ENCODE measurements around the gene ADPRS.

Gene ADPRS

GRCh38 chr1:36108314-36108713 is 19.6 kb downstream of the ADPRS start:
- no peak for DNase-seq (ENCODE audit: low read depth in 3 of 3)

- DNase-seq (ENCODE audit: low read depth in 3 of 3): no peak
Measured at GRCh38 chr1:36109041-36109679, 20.5 kb downstream of the ADPRS start.

- no peak for DNase-seq (ENCODE audit: low read depth in 3 of 3)
Measured at GRCh38 chr1:36111151-36111550, 22.5 kb downstream of the ADPRS start.

- no peak for DNase-seq (ENCODE audit: low read depth in 3 of 3)
Measured at GRCh38 chr1:36112823-36113222, 24.1 kb downstream of the ADPRS start.

- no peak for DNase-seq (ENCODE audit: low read depth in 3 of 3)
Measured at GRCh38 chr1:36114371-36114770, 25.7 kb downstream of the ADPRS start.

- DNase-seq (ENCODE audit: low read depth in 3 of 3): no peak
Measured at GRCh38 chr1:36115200-36115669, 26.5 kb downstream of the ADPRS start.

GRCh38 chr1:36115931-36116330 is 27.2 kb downstream of the ADPRS start:
- no peak for DNase-seq (ENCODE audit: low read depth in 3 of 3)

- DNase-seq (ENCODE audit: low read depth in 3 of 3): no peak
Measured at GRCh38 chr1:36116901-36117300, 28.2 kb downstream of the ADPRS start.

GRCh38 chr1:36118447-36119204 is 29.9 kb downstream of the ADPRS start:
- DNase-seq (ENCODE audit: low read depth in 3 of 3): no peak

- DNase-seq (ENCODE audit: low read depth in 3 of 3): no peak
Measured at GRCh38 chr1:36119456-36119855, 30.8 kb downstream of the ADPRS start.

GRCh38 chr1:36122062-36123030 is 33.7 kb downstream of the ADPRS start:
- DNase-seq (ENCODE audit: low read depth in 3 of 3): no peak

- DNase-seq (ENCODE audit: low read depth in 3 of 3): no peak
Measured at GRCh38 chr1:36123356-36123755, 34.7 kb downstream of the ADPRS start.

- no peak for DNase-seq (ENCODE audit: low read depth in 3 of 3)
Measured at GRCh38 chr1:36124404-36125128, 35.9 kb downstream of the ADPRS start.

- DNase-seq (ENCODE audit: low read depth in 3 of 3): no peak
Measured at GRCh38 chr1:36125129-36125991, 36.7 kb downstream of the ADPRS start, which contains the start of gene COL8A2. TSS of gene COL8A2 (minus strand) at chr1:36125222. CDS start at chr1:36100242, 24,980 bp downstream.

GRCh38 chr1:36126005-36126716 is 37.5 kb downstream of the ADPRS start:
- DNase-seq (ENCODE audit: low read depth in 3 of 3): no peak

GRCh38 chr1:36126797-36127500 is 38.3 kb downstream of the ADPRS start:
- DNase-seq (ENCODE audit: low read depth in 3 of 3): no peak

- DNase-seq (ENCODE audit: low read depth in 3 of 3): no peak
Measured at GRCh38 chr1:36128126-36128904, 39.6 kb downstream of the ADPRS start.

GRCh38 chr1:36128905-36129206 is 40.2 kb downstream of the ADPRS start:
- DNase-seq (ENCODE audit: low read depth in 3 of 3): no peak

All from stimulated activated CD4-positive, alpha-beta T cell treated with anti-CD3 and anti-CD28 coated beads, TNF-alpha, amount 100 ng/mL, for 24 hours (primary cell).